WERI-Rb-1 (cell line): Measurements from ENCODE around the gene NEUROD6.

ENCODE experiments used
- DNase-seq: peaks from one replicate; pipeline ENCODE4 v3.0.0-alpha.2; 2020
- H3K27ac ChIP-seq: fragments of 250-450 bp; sonication (Bioruptor Pico); 2 replicates; pipeline ENCODE4 v1.5.1; 2020; ENCODE audit warnings: mild to moderate bottlenecking, moderate library complexity
- H3K27me3 ChIP-seq: fragments of 250-450 bp; sonication (Bioruptor Pico); 2 replicates; pipeline ENCODE4 v1.5.1; 2021; ENCODE audit warnings: mild to moderate bottlenecking, low read depth, moderate library complexity; ENCODE audit not compliant: insufficient read depth, severe bottlenecking
- H3K36me3 ChIP-seq: fragments of 250-450 bp; sonication (Bioruptor Pico); 2 replicates; pipeline ENCODE4 v1.5.1; 2020; ENCODE audit warnings: mild to moderate bottlenecking, moderate library complexity
- H3K4me3 ChIP-seq: 2 replicates; pipeline ENCODE4 v1.5.1; 2011; ENCODE audit warnings: low read depth, mild to moderate bottlenecking, control low read depth, low read length
- H3K9me3 ChIP-seq: fragments of 250-450 bp; sonication (Bioruptor Pico); 2 replicates; pipeline ENCODE4 v1.5.1; 2021; ENCODE audit warnings: mild to moderate bottlenecking, moderate library complexity; ENCODE audit not compliant: severe bottlenecking
- CTCF ChIP-seq: IDR thresholded peaks from 2 replicates; pipeline ENCODE4 v1.5.1; 2011; ENCODE audit warnings: low read depth, mild to moderate bottlenecking, control low read depth, inconsistent platforms, low read length

Gene NEUROD6

GRCh38 chr7:31299336-31299735, 41.2 kb downstream of the NEUROD6 start:
- H3K36me3 ChIP-seq, result no peaks in the 10 kb centered on the region
- no peaks in the 10 kb centered on the region for H3K9me3 ChIP-seq
- TF ChIP-seq CTCF, result no peak
- DNase-seq, result no peak
- no peak overlapping the region for H3K27ac ChIP-seq
- H3K4me3 ChIP-seq, result no peak overlapping the region
- no peaks in the 10 kb centered on the region for H3K27me3 ChIP-seq

- H3K27me3 ChIP-seq, result no peaks in the 10 kb centered on the region
- no peak overlapping the region for H3K27ac ChIP-seq
- DNase-seq, result no peak
- H3K9me3 ChIP-seq, result no peaks in the 10 kb centered on the region
- no peak for TF ChIP-seq CTCF
- no peaks in the 10 kb centered on the region for H3K36me3 ChIP-seq
- no peak overlapping the region for H3K4me3 ChIP-seq
Observed at GRCh38 chr7:31290601-31291000, 49.9 kb downstream of the NEUROD6 start.
